Umbilical cord (tissue), 2 donors: ENCODE data around the gene ZNF280B. TPM values are rescaled to one million over a fixed set of nuclear protein-coding genes. Genes with fewer than 3 reads are reported as not detected.
"Not testable (repeated sequence)": the region's sequence is repeated elsewhere in the genome, so short reads cannot be mapped to it uniquely, and the experiment has no call there.

ENCODE experiments used
- DNase-seq: peaks from one replicate; pipeline ENCODE4 v3.0.0-alpha.2; 2015; ENCODE audit warnings: low spot score
- total RNA-seq: library from RNA; depleted of rRNA; stranded (reverse); fragments of >200 nt; gene quantifications from one replicate; pipeline ENCODE4 v1.2.3, GENCODE V29; 2014; ENCODE audit warnings: low replicate concordance; ENCODE audit not compliant: insufficient read depth

ZNF280B gene
- total RNA-seq, 1 donor from 2014 or later, result 1.9 TPM

DNA sequence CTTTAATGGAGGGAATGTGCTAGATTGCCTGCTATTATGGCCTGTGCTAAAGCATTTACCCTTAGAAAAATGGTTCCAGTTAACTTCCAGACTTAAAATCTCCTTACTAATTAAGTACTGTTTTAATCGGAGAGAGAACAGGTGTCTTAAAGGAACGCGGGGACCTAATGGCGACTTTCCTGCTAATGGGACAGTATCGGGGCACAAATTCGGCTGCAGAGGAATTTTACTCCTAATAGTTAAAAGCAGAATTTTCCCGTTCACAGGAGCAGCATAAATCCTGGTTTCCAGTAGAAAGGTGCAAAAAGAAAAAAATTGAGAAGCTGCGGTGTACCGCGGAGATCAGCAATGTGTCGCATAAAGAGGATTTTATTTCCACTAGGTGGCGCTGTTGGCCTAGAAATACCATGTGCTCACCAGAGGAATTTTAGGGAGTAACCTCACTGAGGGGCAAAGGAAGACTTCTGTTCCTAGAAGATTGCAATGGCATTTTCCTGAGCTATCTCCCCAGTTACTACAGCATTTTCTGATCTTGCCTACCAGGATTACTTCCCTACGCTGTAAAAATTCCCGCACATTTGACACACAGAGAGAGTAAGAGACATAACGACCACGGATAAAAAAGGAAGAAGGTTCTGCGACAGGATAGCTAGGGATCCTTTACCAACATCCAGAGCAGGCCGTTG, 44.5 kb downstream of the ZNF280B start:
- peak; percentile 63 for DNase-seq

DNA sequence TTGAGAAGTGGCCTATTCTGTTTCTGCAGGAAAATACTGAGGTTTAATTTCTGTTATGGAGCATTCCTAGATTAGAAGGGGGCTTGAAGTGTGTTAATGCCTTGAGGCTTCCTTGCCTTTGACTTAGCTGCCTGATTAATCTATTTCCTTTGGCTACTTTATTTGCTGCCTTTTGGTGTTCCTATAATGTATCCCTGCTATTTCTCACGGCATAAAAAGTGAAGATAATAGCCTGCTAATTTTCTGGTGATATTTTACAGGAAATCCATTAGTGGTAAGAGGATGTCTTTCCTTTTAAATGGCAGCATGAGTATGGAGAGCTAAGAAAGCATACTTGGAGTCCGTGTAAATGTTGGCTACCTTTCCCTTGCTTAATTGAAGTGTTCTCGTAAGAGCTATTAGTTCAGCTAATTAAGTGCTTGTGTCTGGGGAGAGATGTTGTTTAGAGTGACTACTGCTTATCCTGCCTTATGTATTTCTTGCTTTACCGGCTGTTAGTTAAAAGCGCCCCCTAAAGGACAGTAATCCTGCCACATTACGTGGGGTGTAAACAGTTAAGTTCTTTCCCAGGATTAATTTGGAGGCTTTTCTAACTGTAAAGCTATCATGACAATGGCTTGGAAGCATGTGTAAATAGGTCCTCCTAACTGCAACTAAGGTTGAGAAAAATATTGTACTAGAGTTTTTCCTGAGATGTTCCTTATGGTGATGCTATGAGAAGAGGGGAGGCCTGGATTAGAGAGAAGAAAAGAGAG, 45.6 kb downstream of the ZNF280B start:
- no peak for DNase-seq

- no peak for DNase-seq
Observed at GRCh38 chr22:22461583-22461982, 47.0 kb downstream of the ZNF280B start.

GRCh38 chr22:22461111-22461510, 47.4 kb downstream of the ZNF280B start:
- DNase-seq, result no peak

GRCh38 chr22:22460635-22461034, 47.9 kb downstream of the ZNF280B start:
- DNase-seq, result no peak

DNA sequence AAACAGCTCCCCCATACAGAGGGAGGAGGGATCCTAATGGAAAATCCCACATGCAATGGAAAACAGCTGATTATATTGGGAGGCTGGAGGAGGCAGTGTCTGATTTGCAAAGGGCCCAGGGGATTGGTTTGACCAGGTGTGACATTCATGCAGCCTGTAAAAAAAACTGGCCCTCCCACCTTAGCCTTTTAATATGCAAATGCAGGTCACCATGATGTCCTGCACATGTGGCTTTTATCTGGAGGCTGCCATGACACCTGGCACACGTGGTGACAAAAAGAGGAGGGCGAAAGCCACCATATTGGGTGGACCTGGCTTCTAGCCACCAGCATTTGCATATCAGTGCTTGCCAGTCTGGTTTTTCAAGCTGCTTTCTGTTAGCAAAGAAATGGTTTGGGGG, 48.5 kb downstream of the ZNF280B start:
- no peak for DNase-seq

GRCh38 chr22:22458896-22459588, 49.5 kb downstream of the ZNF280B start:
- DNase-seq, result no peak

DNA sequence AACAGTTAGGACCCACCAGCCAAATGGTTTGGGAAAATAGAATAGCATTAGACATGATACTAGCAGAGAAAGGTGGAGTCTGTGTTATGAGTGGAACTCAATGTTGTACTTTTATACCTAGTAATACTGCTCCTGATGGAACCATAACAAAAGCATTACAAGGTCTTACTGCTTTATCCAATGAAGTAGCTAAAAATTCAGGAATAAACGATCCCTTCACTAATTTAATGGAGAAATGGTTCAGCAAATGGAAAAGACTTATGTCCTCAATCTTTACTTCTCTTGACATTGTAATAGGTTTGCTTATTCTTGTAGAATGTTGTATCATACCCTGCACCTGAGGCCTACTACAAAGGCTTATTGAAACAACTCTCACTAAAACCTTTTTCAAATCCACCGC, 50.2 kb downstream of the ZNF280B start:
- DNase-seq, result no peak

DNA sequence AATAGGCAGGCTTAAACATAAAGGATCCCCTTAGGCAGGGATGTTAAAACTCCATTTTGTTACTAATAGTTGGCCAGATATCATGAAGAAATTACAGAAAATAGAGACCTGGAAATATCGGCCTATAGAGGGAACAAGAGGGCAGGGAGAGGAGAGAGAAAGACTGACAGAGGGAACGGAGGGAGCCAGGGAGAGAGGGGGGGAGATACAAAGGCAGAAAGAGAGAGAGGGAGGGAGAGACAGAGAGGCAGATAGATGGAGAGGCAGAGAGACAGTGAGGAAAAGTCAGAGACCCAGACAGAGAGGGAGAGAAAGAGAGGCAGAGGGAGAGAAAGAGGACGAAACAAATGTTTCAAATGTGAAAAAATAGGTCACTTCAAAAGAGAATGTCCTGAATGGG, 53.5 kb downstream of the ZNF280B start:
- no peak for DNase-seq

- DNase-seq, result no peak
Observed at GRCh38 chr22:22452996-22453686, 55.4 kb downstream of the ZNF280B start.

- no peak for DNase-seq
Observed at GRCh38 chr22:22452211-22452610, 56.3 kb downstream of the ZNF280B start.

- peak; percentile 29 for DNase-seq
Observed at GRCh38 chr22:22450343-22450839, 58.2 kb downstream of the ZNF280B start.

GRCh38 chr22:22449819-22450218, 58.7 kb downstream of the ZNF280B start:
- no peak for DNase-seq

DNA sequence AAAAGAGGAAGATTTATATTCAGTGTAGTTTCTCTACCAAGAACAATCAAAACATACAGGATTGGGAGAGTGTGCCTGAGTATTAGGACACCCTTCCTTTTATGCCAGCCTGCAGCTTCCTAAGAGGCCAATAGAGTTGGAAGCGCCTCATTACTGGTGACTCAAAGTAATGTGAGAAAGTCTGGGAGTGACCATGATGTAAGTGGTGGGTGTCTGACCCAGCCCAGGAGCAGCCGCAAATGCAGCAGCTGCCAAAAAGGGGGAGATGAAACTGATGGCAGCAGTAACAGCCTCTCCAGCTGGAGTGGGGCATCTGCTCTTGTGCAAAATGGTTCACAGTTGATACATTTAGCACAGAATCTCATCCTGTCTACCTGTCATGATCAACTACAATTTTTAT, 62.0 kb downstream of the ZNF280B start:
- DNase-seq, result no peak

GRCh38 chr22:22444007-22444589, 64.4 kb downstream of the ZNF280B start:
- DNase-seq, result not testable (repeated sequence)

DNA sequence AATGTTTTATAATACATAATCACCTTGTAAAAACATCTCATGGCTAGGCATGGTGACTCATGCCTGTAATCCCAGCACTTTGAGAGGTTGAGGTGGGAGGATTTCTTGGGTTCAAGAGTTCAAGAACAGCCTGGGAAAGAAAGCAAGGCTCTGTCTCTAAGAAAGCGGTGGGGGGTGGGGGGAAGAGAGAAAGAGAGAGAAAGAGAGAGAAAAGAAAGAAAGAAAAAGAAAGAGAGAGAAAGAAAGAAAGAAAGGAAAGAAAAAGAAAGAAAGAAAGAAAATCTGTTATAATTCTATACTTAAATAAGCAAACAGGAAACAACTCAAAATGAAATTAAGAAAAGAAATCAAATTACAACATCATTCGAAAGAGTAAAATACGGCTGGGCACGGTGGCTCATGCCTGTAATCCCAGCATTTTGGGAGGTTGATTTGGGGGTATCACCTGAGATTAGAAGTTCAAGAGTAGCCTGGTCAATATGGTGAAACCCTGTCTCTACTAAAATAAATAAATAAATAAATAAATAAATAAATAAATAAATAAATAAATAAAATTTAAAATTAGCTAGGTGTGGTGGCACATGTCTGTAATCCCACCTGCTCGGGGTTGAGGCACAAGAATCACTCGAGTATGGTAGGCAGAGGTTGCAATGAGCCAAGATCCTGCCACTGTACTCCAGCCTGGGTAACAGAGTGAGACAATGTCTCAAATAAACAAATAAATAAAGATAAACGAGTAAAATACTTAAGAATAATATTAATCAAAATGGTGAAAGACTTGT, 65.4 kb downstream of the ZNF280B start:
- no peak for DNase-seq

GRCh38 chr22:22441626-22442025, 66.9 kb downstream of the ZNF280B start:
- DNase-seq, result not testable (repeated sequence)

- DNase-seq, result no peak
Observed at GRCh38 chr22:22440188-22440587, 68.4 kb downstream of the ZNF280B start.
